Tibial nerve (tissue), 4 donors: ENCODE data around the gene TTC6. TPM values are rescaled to one million over a fixed set of nuclear protein-coding genes. Genes with fewer than 3 reads are reported as not detected.

ENCODE experiments used
- DNase-seq, 2 donors: peaks; one replicate each; pipeline ENCODE4 v3.0.0-alpha.2; 2019; ENCODE audit warnings: low spot score in 2 of 2
- H3K27ac ChIP-seq, 4 donors: fragments of 200-600 bp; sonication (generic) in 3 of 4; one replicate each; pipeline ENCODE4 v1.5.1; 2017 to 2019; ENCODE audit warnings: mild to moderate bottlenecking in 1 of 4
- H3K27me3 ChIP-seq, 2 donors: fragments of 200-600 bp; sonication (generic) in 1 of 2; one replicate each; pipeline versions ENCODE4 v1.5.1 to v1.6.0; 2017 to 2019
- H3K36me3 ChIP-seq, 3 donors: fragments of 200-600 bp; sonication (generic); one replicate each; pipeline ENCODE4 v1.5.1; 2018 to 2019
- H3K4me1 ChIP-seq, 4 donors: fragments of 200-600 bp; sonication (generic) in 3 of 4; one replicate each; pipeline ENCODE4 v1.5.1; 2017 to 2019
- H3K4me3 ChIP-seq, 4 donors: fragments of 200-600 bp; sonication (generic) in 3 of 4; one replicate each; pipeline ENCODE4 v1.5.1; 2017 to 2019; ENCODE audit warnings: mild to moderate bottlenecking in 1 of 4, moderate library complexity in 1 of 4
- H3K9me3 ChIP-seq, 4 donors: fragments of 200-600 bp; sonication (generic) in 3 of 4; one replicate each; pipeline ENCODE4 v1.5.1; 2017 to 2019
- EP300 ChIP-seq, 2 donors: sonication (generic); formaldehyde crosslinking; IDR thresholded peaks; one replicate each; pipeline ENCODE4 v1.6.1; 2017; ENCODE audit warnings: antibody characterized with exemption in 2 of 2, mild to moderate bottlenecking in 1 of 2
- POLR2A ChIP-seq, 2 donors: fragments of 450-650 bp; IDR thresholded peaks; one replicate each; pipeline ENCODE4 v1.6.1; 2017; ENCODE audit warnings: antibody characterized with exemption in 2 of 2, mild to moderate bottlenecking in 2 of 2, moderate library complexity in 2 of 2
- WGBS, 2 donors: methylation state at CpG; one replicate each; pipeline ENCODE4 v1.1.5; 2018; 5-methylcytosine and 5-hydroxymethylcytosine counted together
- total RNA-seq, 4 donors: library from RNA; depleted of rRNA; stranded (reverse); fragments of >200 nt; gene quantifications; one replicate each; pipeline ENCODE4 v1.1.0, GENCODE V29; 2016
- TF ChIP-seq, protein P1 (sequence below), 5 experiments: fragments of 200-600 bp in 3 of 5; fragments of 450-650 bp in 2 of 5; sonication (generic) in 3 of 5; IDR thresholded peaks; one replicate each; pipeline ENCODE4 v1.5.1; 2016 to 2019; ENCODE audit warnings: antibody characterized with exemption in 5 of 5, mild to moderate bottlenecking in 3 of 5, moderate library complexity in 2 of 5

The TTC6 gene
- total RNA-seq, 4 donors from 2014 or later, result not detected

DNA sequence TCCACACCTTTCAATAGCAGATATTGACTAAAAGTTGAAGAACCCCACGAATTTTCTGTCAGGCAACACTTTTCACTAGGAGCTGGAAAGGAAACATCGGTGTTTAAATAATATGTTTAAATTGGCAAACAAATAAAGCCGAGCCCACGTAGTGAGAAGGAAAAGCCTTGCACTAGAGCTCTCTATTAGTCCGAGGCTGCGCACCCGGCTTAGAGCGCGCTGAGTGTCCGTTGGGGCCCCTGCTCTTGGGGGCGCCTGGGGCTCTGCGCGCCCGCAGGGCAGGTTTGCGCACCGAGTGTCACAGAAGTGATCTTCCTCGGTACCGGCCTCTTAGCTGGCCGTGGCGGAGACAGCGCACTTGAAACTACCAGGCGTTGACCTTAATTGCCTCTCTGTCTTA is 6.4 kb downstream of the TTC6 start:
- peaks cover 0 to 32% (median 9%) of the 10 kb centered on the region in 4 donors for H3K4me1 ChIP-seq
- H3K27me3 ChIP-seq, result peaks cover 0 to 99% of the 10 kb centered on the region in 2 donors
- WGBS, 2 donors, result 8% methylated on average over 22 of the region's 22 CpGs
- H3K9me3 ChIP-seq, result no peaks in the 10 kb centered on the region
- DNase-seq, result no peak
- TF ChIP-seq EP300 (IDR thresholded peaks at IDR 0.05), result no peak
- TF ChIP-seq, protein P1, sequence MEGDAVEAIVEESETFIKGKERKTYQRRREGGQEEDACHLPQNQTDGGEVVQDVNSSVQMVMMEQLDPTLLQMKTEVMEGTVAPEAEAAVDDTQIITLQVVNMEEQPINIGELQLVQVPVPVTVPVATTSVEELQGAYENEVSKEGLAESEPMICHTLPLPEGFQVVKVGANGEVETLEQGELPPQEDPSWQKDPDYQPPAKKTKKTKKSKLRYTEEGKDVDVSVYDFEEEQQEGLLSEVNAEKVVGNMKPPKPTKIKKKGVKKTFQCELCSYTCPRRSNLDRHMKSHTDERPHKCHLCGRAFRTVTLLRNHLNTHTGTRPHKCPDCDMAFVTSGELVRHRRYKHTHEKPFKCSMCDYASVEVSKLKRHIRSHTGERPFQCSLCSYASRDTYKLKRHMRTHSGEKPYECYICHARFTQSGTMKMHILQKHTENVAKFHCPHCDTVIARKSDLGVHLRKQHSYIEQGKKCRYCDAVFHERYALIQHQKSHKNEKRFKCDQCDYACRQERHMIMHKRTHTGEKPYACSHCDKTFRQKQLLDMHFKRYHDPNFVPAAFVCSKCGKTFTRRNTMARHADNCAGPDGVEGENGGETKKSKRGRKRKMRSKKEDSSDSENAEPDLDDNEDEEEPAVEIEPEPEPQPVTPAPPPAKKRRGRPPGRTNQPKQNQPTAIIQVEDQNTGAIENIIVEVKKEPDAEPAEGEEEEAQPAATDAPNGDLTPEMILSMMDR (IDR thresholded peaks at IDR 0.05), result no peak
- TF ChIP-seq POLR2A (IDR thresholded peaks at IDR 0.05), result no peak
- H3K4me3 ChIP-seq, result no peak overlapping the region
- no peak overlapping the region for H3K27ac ChIP-seq
- H3K36me3 ChIP-seq, result no peaks in the 10 kb centered on the region

DNA sequence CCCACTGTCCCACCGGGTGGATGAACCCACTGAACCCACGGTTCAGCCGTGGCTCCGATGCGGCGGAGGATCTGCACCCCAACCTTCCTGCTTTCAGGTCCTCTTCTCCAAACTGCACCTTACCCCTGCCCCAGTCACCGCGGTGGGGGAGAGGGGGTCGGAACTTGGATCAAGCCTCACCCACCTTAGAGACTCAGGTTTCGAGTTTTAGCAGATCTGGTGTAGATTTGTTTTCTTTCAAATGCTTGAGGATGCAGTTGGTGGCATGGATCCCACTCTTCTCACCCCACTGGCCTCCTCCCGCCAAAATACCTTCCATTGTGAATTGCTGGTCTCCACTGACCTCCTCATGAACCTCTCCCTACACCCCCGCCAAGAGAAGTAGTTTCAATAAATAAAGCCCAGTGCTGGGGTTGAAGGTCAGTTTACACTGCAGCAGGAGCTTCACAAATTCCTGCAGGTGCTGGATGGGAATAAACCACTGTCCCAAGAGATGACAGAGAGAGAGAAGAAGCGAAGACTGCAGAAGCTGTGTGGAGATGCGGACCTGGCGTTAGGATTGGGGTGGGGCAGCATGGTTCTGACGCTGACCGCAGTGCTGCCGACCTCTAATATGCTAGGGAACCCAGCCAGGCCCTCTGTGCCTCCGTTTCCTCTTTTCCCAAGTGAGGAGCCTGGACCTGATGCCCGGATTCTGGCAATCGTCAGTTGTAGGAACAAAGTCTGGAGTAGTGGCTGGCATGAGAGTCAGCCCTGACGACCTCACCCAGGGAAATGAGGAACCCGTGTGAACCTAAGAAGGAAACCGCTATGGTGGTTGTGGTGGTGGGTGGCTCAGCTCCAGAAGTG is 7.4 kb downstream of the TTC6 start:
- Histone ChIP-seq H3K9me3 (no peaks in the 10 kb centered on the region), H3K27ac (no peak overlapping the region), H3K4me1 (peaks cover 0 to 27% (median 9%) of the 10 kb centered on the region in 4 donors), H3K36me3 (no peaks in the 10 kb centered on the region), H3K27me3 (peaks cover 0 to 99% of the 10 kb centered on the region in 2 donors), H3K4me3 (no peak overlapping the region)
- TF ChIP-seq, protein P1 (IDR thresholded peaks at IDR 0.05), result no peak
- no peak for TF ChIP-seq POLR2A (IDR thresholded peaks at IDR 0.05)
- TF ChIP-seq EP300 (IDR thresholded peaks at IDR 0.05), result no peak
- 17 to 23% methylated on average over 24 of the region's 24 CpGs for WGBS, 2 donors
- no peak for DNase-seq

DNA sequence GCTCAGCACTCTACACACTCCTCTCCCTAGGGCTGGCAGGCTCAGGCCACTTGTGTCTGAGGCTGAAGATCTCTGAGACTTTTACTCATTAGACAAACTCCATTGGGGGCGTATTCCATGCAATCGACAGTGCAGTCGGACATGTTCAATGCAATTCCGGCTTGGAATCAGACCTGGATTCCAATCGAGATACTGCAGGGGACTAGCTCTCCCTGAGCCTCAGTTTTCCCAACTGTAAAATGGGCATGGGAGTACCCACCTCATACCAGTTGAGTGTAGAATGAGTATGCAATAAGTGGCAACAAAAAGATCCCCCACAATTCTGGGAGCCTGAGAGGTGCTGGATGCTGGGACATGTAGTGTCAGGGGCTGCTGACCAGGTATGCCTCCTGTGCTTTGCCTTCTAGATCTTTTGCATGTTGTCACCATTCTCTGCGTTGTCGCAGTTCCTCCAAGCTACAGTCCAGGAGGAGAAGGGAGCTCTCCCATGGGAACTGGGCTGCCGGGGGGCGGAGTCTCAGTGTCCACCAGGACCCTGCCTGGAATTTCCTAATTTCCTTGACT is 8.3 kb downstream of the TTC6 start:
- Histone ChIP-seq H3K4me1 (peaks cover 0 to 18% (median 5%) of the 10 kb centered on the region in 4 donors), H3K9me3 (no peaks in the 10 kb centered on the region), H3K36me3 (no peaks in the 10 kb centered on the region), H3K27ac (no peak overlapping the region), H3K4me3 (no peak overlapping the region), H3K27me3 (peaks cover 0 to 90% of the 10 kb centered on the region in 2 donors)
- no peak for DNase-seq
- TF ChIP-seq POLR2A (IDR thresholded peaks at IDR 0.05), result no peak
- TF ChIP-seq EP300 (IDR thresholded peaks at IDR 0.05), result no peak
- TF ChIP-seq, protein P1 (IDR thresholded peaks at IDR 0.05), result no peak
- 78 to 85% methylated on average over 9 of the region's 9 CpGs for WGBS, 2 donors

DNA sequence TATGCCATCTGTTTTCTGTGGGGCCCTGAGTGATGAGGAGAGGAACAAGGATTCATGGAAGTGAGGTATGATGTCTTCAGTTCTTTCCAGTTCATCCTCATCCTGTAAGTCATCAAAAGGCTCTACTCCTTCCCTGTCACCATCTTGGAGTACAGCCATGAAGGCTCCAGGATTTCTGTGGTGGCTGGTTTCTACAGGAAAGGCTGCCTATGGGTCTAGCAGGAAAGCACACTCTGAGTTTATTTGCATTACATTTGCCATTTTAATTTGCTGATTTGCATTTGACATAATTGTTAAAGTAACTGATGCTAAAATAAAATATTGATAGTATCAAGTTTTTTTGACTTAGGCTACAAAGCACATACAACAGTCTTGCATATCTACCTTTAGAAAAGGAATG is 11.2 kb downstream of the TTC6 start:
- no peak for TF ChIP-seq EP300 (IDR thresholded peaks at IDR 0.05)
- TF ChIP-seq, protein P1 (IDR thresholded peaks at IDR 0.05), result no peak
- TF ChIP-seq POLR2A (IDR thresholded peaks at IDR 0.05), result no peak
- Histone ChIP-seq H3K36me3 (no peaks in the 10 kb centered on the region), H3K27ac (no peak overlapping the region), H3K4me3 (no peak overlapping the region), H3K9me3 (no peaks in the 10 kb centered on the region), H3K27me3 (peaks cover 0 to 88% of the 10 kb centered on the region in 2 donors), H3K4me1 (peaks cover 0 to 3% (median 0%) of the 10 kb centered on the region in 4 donors)
- DNase-seq, result no peak

DNA sequence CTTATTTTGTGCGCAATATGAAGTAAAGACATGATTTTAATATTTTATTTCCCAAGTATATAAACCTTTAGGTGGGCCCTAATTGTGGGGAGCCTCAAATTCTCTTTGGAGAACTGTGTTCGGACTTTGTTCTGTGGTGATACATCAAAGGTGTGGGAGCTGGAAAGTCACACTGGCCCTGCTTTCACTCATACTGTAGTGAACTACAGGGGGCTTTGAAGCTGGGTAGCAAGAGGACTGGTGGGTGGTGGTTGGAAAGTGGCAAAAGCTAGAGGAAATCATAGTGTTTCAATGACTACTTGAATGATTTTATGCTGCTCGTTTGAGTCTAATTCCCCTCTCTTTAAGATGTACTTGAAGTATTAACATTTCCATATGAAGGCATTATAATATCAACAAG is 13.2 kb downstream of the TTC6 start:
- no peak overlapping the region for H3K4me3 ChIP-seq
- 81 to 85% methylated on average over 3 of the region's 3 CpGs for WGBS, 2 donors
- DNase-seq, result no peak
- H3K27me3 ChIP-seq, result peaks cover 0 to 75% of the 10 kb centered on the region in 2 donors
- peaks cover 0 to 3% (median 0%) of the 10 kb centered on the region in 4 donors for H3K4me1 ChIP-seq
- H3K9me3 ChIP-seq, result peaks cover 0 to 13% (median 2%) of the 10 kb centered on the region in 4 donors
- TF ChIP-seq, protein P1 (IDR thresholded peaks at IDR 0.05), result no peak
- TF ChIP-seq POLR2A (IDR thresholded peaks at IDR 0.05) (no peak), EP300 (IDR thresholded peaks at IDR 0.05) (no peak)
- no peaks in the 10 kb centered on the region for H3K36me3 ChIP-seq
- no peak overlapping the region for H3K27ac ChIP-seq
